SK-N-SH treated with all-trans-retinoic acid at 6 μM for 48 hours (cell line): ENCODE data around the gene TREX2.

Source experiments
- ATAC-seq: fragments of 200-7000 bp; cut with Tn5 transposase; 3 replicates; pipeline ENCODE4 v1.9.1; 2020; ENCODE audit warnings: mild to moderate bottlenecking, moderate library complexity
- ARNTL ChIP-seq: fragments of 450-650 bp; formaldehyde crosslinking; IDR thresholded peaks from 2 replicates; pipeline ENCODE4 v1.5.0; 2020; ENCODE audit warnings: low read depth, mild to moderate bottlenecking, moderate library complexity, borderline replicate concordance
- BACH2 ChIP-seq: fragments of 250-450 bp; sonication (Bioruptor Pico); IDR thresholded peaks from 2 replicates; pipeline ENCODE4 v1.9.0; 2021; ENCODE audit warnings: mild to moderate bottlenecking, borderline replicate concordance
- CREB5 ChIP-seq: fragments of 250-450 bp; sonication (Bioruptor Pico); IDR thresholded peaks from 2 replicates; pipeline ENCODE4 v1.5.1; 2020; ENCODE audit warnings: low read depth, mild to moderate bottlenecking, moderate library complexity
- CSDC2 ChIP-seq: fragments of 250-450 bp; sonication (Bioruptor Pico); IDR thresholded peaks from 2 replicates; pipeline ENCODE4 v1.5.0; 2020; ENCODE audit warnings: mild to moderate bottlenecking, moderate library complexity
- ESRRG ChIP-seq: fragments of 250-450 bp; sonication (Bioruptor Pico); IDR thresholded peaks from 2 replicates; pipeline ENCODE4 v1.6.1; 2021; ENCODE audit warnings: mild to moderate bottlenecking
- GLIS3 ChIP-seq: fragments of 250-450 bp; sonication (Bioruptor Pico); IDR thresholded peaks from 2 replicates; pipeline ENCODE4 v1.5.0; 2020; ENCODE audit warnings: mild to moderate bottlenecking, moderate library complexity
- ISL1 ChIP-seq: fragments of 250-450 bp; sonication (Bioruptor Pico); IDR thresholded peaks from 2 replicates; pipeline ENCODE4 v2.1.2; 2022; ENCODE audit warnings: mild to moderate bottlenecking, moderate library complexity
- OSR1 ChIP-seq: fragments of 250-450 bp; sonication (Bioruptor Pico); IDR thresholded peaks from 2 replicates; pipeline ENCODE4 v1.8.0; 2022; ENCODE audit warnings: moderate library complexity, mild to moderate bottlenecking, inconsistent platforms
- PATZ1 ChIP-seq: fragments of 250-450 bp; sonication (Bioruptor Pico); IDR thresholded peaks from 2 replicates; pipeline ENCODE4 v1.8.0; 2020; ENCODE audit warnings: mild to moderate bottlenecking, moderate library complexity, borderline replicate concordance
- POU6F1 ChIP-seq: fragments of 250-450 bp; sonication (Bioruptor Pico); IDR thresholded peaks from 2 replicates; pipeline ENCODE4 v1.8.0; 2021; ENCODE audit warnings: low read depth, mild to moderate bottlenecking, moderate library complexity, borderline replicate concordance
- PPARA ChIP-seq: fragments of 250-450 bp; sonication (Bioruptor Pico); IDR thresholded peaks from 2 replicates; pipeline ENCODE4 v1.5.0; 2020; ENCODE audit warnings: mild to moderate bottlenecking, borderline replicate concordance
- RARB ChIP-seq: fragments of 250-450 bp; sonication (Bioruptor Pico); IDR thresholded peaks from 2 replicates; pipeline ENCODE4 v1.8.0; 2021; ENCODE audit warnings: mild to moderate bottlenecking, moderate library complexity
- SNAI2 ChIP-seq: fragments of 250-450 bp; sonication (Bioruptor Pico); IDR thresholded peaks from 2 replicates; pipeline ENCODE4 v1.5.0; 2020; ENCODE audit warnings: mild to moderate bottlenecking, moderate library complexity
- TCF4 ChIP-seq: fragments of 250-450 bp; sonication (Bioruptor Pico); IDR thresholded peaks from 2 replicates; pipeline ENCODE4 v1.8.0; 2021; ENCODE audit warnings: mild to moderate bottlenecking, moderate library complexity, borderline replicate concordance
- TOX ChIP-seq: fragments of 250-450 bp; sonication (Bioruptor Pico); IDR thresholded peaks from 2 replicates; pipeline ENCODE4 v1.8.0; 2021; ENCODE audit warnings: mild to moderate bottlenecking, moderate library complexity, borderline replicate concordance
- ZC3H10 ChIP-seq: fragments of 250-450 bp; sonication (Bioruptor Pico); IDR thresholded peaks from 2 replicates; pipeline ENCODE4 v1.5.1; 2021; ENCODE audit warnings: mild to moderate bottlenecking, moderate library complexity
- ZFP3 ChIP-seq: fragments of 250-450 bp; sonication (Bioruptor Pico); IDR thresholded peaks from 2 replicates; pipeline ENCODE4 v1.5.0; 2020; ENCODE audit warnings: mild to moderate bottlenecking, moderate library complexity
- ZFP30 ChIP-seq: fragments of 450-650 bp; formaldehyde crosslinking; IDR thresholded peaks from 2 replicates; pipeline ENCODE4 v1.5.0; 2022; ENCODE audit warnings: mild to moderate bottlenecking, moderate library complexity
- ZNF70 ChIP-seq: fragments of 450-650 bp; formaldehyde crosslinking; IDR thresholded peaks from 2 replicates; pipeline ENCODE4 v1.5.0; 2020; ENCODE audit warnings: mild to moderate bottlenecking, moderate library complexity
- ZNF8 ChIP-seq: fragments of 450-650 bp; formaldehyde crosslinking; IDR thresholded peaks from 2 replicates; pipeline ENCODE4 v1.5.0; 2020; ENCODE audit warnings: mild to moderate bottlenecking, moderate library complexity
- TF ChIP-seq, protein P1 (sequence below): fragments of 250-450 bp; sonication (Bioruptor Pico); IDR thresholded peaks from 2 replicates; pipeline ENCODE4 v1.5.1; 2021; ENCODE audit warnings: mild to moderate bottlenecking, moderate library complexity

TREX2 gene

DNA sequence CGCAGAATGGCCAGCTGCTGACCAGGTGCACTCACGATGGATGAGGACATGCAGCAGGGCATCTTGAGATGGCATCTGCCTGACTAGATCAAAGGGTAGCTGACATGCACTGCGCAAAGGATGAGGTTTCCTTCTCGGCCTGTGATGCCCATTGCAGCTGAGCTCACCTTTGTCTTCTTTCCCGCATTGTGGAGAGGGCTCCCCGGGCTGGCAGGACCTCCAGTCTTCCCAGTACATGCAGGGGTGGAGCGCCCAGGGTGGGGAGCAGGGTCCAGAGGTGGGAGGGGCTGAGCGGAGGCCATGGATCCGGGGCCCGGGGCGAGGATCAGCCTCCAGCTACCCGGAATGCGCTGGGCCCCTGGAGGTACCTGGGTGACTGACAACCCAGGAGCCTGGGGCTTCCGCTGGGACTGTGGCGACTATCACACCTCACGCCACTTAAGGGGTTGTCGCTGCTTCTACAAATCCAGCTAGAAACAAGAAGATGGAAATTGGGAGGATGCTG, 12.0 kb downstream of the TREX2 start (continued):
- TF ChIP-seq ZC3H10 (CRISPR knock-in tag) (no peak), OSR1 (CRISPR knock-in tag) (no peak), GLIS3 (CRISPR knock-in tag) (no peak)

GRCh38 chrX:153433161-153433680, 12.6 kb downstream of the TREX2 start:
- no peak for TF ChIP-seq RARB (CRISPR knock-in tag)
- no peak for TF ChIP-seq ESRRG
- TF ChIP-seq CSDC2 (CRISPR knock-in tag) = no peak
- TF ChIP-seq CREB5 = no peak
- TF ChIP-seq SNAI2 (CRISPR knock-in tag) = no peak
- ATAC-seq = no peak

DNA sequence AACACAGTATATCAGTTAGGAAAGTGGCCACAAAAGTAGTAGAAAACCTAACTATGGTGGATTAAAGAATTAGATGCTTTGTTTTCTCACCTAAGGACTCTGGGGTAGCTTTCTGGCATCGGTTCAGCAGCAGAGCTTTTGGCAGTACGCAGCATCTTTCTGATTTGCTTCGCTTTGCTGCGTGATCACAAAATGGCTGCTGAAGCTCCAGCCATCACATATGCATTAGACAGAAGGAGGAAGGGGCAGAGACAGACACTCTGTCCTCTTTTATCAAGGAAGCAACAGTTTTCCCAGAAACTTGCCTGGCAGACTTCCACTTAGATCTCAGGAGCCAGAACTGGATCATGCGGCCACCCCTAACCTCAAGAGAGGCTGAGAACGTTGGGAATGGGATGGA, 15.1 kb downstream of the TREX2 start:
- TF ChIP-seq TOX (CRISPR knock-in tag) (no peak), ARNTL (no peak), RARB (CRISPR knock-in tag) (no peak), ZC3H10 (CRISPR knock-in tag) (no peak), GLIS3 (CRISPR knock-in tag) (no peak), ISL1 (CRISPR knock-in tag) (no peak), BACH2 (CRISPR knock-in tag) (no peak), PATZ1 (no peak)
- TF ChIP-seq, protein P1, sequence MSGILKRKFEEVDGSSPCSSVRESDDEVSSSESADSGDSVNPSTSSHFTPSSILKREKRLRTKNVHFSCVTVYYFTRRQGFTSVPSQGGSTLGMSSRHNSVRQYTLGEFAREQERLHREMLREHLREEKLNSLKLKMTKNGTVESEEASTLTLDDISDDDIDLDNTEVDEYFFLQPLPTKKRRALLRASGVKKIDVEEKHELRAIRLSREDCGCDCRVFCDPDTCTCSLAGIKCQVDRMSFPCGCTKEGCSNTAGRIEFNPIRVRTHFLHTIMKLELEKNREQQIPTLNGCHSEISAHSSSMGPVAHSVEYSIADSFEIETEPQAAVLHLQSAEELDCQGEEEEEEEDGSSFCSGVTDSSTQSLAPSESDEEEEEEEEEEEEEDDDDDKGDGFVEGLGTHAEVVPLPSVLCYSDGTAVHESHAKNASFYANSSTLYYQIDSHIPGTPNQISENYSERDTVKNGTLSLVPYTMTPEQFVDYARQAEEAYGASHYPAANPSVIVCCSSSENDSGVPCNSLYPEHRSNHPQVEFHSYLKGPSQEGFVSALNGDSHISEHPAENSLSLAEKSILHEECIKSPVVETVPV = no peak
- ATAC-seq = no peak

GRCh38 chrX:153426204-153426603, 19.7 kb downstream of the TREX2 start:
- ATAC-seq = no peak
- no peak for TF ChIP-seq ZNF8
- no peak for TF ChIP-seq POU6F1 (CRISPR knock-in tag)
- TF ChIP-seq CREB5 = no peak
- no peak for TF ChIP-seq TCF4 (CRISPR knock-in tag)
- no peak for TF ChIP-seq ZFP30 (CRISPR knock-in tag)
- TF ChIP-seq ZFP3 (CRISPR knock-in tag) = no peak
- no peak for TF ChIP-seq ZC3H10 (CRISPR knock-in tag)
- TF ChIP-seq ESRRG = no peak
- TF ChIP-seq RARB (CRISPR knock-in tag) = no peak
- TF ChIP-seq TOX (CRISPR knock-in tag) = no peak
- TF ChIP-seq ZNF70 (CRISPR knock-in tag) = no peak
- no peak for TF ChIP-seq PPARA (CRISPR knock-in tag)
- no peak for TF ChIP-seq CSDC2 (CRISPR knock-in tag)
- TF ChIP-seq OSR1 (CRISPR knock-in tag) = no peak
- TF ChIP-seq GLIS3 (CRISPR knock-in tag) = no peak
- TF ChIP-seq BACH2 (CRISPR knock-in tag) = no peak
- TF ChIP-seq SNAI2 (CRISPR knock-in tag) = no peak
- no peak for TF ChIP-seq PATZ1
- TF ChIP-seq, protein P1 = no peak
- no peak for TF ChIP-seq ISL1 (CRISPR knock-in tag)
